ENCODE measurements around the gene SNX21.

GRCh38 chr20:45883100-45883469 lies 49.5 kb downstream of the SNX21 start:
- TF ChIP-seq CTCF (IDR thresholded peaks at IDR 0.05) (no peak), POLR2A (IDR thresholded peaks at IDR 0.05) (no peak)
